Right lobe of liver (tissue), 4 donors: ENCODE measurements around the gene PSMD2.

Experiments
- CTCF ChIP-seq, 4 donors: fragments of 200-600 bp in 3 of 4; fragments of 450-650 bp in 1 of 4; IDR thresholded peaks; one replicate each; pipeline versions ENCODE4 v1.5.1 to v1.8.0; 2016 to 2022; ENCODE audit warnings: antibody characterized with exemption in 4 of 4, mild to moderate bottlenecking in 2 of 4
- POLR2A ChIP-seq: fragments of 450-650 bp; IDR thresholded peaks from one replicate; pipeline ENCODE4 v1.6.1; 2017; ENCODE audit warnings: antibody characterized with exemption, mild to moderate bottlenecking
- donor health status: DM: no; HTN: no; CAD: no.
- donor health status: DM: no; HTN: no; CAD: no.
- donor health status: DM: no; HTN: yes; CAD: no.

DNA sequence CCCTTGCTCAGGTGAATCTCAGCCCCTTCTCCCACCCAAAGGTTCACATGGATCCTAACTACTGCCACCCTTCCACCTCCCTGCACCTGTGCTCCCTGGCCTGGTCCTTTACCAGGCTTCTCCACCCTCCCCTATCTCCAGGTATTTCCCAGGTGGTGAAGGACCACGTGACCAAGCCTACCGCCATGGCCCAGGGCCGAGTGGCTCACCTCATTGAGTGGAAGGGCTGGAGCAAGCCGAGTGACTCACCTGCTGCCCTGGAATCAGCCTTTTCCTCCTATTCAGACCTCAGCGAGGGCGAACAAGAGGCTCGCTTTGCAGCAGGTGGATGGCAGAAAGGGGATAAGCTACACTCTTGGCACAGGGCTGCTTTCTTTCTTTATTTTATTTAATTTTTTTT is 42.9 kb downstream of the PSMD2 start:
- TF ChIP-seq CTCF (IDR thresholded peaks at IDR 0.05) (no peak), POLR2A (no peak)
